Suppressor macrophage treated with lipopolysaccharide for 4 hours (primary cell): ENCODE results near the gene CTSD.
A peak's percentile ranks its signal among the peaks of the same experiment; 100 is the strongest.
"Not testable (repeated sequence)": the region's sequence is repeated elsewhere in the genome, so short reads cannot be mapped to it uniquely, and the experiment has no call there.

ENCODE experiments used
- DNase-seq: peaks from one replicate; pipeline ENCODE4 v3.0.0-alpha.2; 2020

Gene CTSD

GRCh38 chr11:1782031-1782590 is 18.4 kb upstream of the CTSD start:
- DNase-seq = peak; percentile 74

DNA sequence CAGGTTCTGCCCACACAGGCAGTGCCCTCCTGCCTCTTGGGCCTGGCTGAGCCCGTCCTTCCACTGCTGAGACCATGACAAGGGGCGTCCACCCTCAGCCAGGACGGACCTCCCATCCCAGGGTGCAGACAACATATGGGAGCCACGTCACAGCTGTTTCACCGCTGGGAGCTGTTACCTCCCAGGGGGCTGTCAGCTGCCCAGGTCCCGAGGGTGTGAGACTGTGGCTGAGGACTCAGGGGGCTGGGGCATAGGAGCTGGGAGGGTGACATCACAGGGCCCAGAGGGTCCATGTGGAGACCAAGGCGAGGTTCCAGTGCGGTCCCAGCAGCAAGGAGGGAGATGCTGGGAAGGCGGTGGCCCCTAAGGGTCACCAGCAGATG is 17.9 kb upstream of the CTSD start:
- DNase-seq = no peak

DNA sequence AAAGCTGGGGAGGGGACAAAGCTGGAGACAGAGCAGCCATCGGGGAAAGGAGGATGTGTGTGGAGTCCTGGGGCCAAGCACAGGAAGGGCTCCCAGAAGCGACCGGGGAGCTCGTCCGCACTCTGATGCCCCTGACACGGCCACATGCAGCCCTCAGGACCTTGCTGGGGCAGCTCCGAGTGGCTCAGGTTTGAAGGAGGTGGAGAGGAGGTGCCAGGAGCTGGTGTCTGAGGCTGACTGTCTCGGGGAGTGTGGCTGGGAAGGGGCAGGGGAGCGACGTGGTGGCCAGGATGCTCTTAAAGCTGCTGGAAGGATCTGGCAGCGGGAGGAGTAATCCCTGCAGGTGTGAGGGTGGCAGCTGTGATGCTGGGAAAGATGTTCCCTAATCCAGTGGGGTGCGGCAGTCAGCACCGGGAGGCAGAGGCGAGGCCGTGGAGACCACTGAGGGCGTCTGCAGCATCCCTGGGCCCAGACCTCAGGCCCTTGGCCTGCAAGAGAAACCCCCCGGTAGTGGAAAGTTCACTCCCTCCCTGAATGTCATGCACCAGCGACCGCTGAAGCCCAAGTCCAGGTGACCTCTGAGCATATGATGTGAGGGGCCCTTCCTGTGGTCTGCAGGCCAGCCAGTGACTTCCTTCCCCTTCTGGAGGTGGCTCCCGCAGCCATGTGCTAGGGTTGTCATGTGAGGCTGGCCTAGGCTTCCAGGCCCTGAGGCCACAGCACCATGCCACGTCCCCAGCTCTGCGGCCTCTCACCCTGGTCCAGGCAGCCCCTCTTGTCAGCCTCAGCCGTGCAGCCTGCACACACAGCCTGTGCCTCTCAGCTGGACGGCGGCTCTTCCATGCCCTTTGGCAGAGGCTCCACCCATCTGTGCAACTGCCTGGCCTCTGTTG is 17.2 kb upstream of the CTSD start:
- DNase-seq = peak; percentile 72

DNA sequence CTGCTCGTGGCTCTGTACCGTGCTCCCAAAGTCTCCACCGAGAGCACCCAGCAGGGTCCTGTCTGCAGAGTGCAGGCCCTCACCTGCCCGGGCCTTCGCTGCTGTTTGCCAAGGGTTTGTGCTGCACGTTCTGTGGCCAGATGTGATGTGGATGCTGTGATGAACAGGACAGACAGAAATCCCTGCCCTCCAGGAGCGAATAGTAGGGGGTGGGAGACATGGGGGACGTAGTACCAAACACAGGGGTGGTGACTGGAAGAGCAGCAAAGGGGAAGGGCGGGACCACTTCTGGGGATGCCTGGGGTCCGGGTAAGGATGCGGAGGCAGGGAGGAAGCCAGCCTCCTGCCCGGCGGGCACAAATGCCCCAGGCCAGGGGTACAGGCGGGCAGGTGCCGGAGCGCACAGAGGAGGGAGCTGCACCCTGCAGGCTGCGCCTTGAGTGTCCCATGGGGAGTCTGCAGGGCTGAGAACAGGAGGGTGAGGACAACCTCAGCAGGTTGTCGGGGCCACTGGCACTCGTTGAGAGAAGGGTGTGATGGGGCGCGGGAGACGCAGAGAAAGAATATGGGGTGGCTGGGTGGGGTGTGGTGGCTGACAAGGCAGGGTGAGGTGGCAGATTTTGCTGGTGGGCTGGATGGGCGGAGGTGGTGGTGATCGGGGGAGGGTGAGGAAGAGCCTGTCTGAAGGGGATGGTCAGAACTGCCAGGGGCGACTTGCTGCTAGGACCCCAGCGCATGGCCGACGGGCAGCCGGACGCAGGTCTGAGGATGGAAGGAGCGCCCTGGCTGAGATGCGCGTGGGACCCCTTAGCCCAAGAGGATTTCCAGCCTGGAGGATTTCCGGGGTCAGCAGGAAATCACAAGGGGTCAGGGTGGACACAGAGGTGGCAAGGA is 16.3 kb upstream of the CTSD start:
- no peak for DNase-seq

DNA sequence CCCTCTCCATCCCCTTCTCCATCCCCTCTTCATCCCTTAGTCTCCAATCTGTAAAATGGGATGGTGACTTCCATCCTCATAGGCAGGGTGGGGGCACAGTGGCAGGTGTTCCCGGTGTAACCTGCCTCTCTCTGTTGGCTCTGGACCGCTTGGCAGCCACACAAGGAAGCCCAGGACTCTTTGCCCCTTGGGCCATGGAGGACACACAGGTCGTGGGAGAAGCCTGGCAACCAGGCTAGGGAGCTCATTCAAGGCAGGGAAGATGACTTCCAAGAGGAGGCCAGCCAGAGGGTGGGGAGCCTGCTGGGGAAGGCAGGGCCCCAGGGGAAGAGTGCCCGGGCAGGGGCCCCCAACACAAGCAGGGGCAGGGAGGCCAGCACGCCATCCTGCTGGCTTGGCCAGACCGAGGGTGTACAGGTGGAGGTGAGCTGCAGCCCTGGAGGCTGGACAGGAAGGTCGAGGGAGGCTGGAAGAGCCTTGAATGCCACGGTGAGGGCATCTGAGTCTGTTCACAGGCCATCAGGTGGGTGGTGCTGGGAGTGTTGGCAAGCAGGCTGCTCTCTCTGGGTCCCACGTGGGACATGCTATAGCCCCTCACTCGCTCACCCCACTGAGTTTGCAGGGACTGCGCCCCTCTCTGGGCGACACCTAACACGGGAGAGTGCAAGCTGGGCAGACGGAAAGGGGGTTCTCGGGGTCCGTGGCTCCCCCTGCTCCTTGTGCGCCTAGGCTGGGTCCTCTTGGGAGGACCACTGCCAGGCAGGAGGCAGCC is 15.5 kb upstream of the CTSD start:
- DNase-seq = no peak

- DNase-seq = no peak
Observed at GRCh38 chr11:1778141-1778911, 14.6 kb upstream of the CTSD start.

- DNase-seq = peak; percentile 77
Observed at GRCh38 chr11:1777737-1778136, 14.0 kb upstream of the CTSD start.

GRCh38 chr11:1776944-1777715 is 13.4 kb upstream of the CTSD start:
- no peak for DNase-seq

- no peak for DNase-seq
Observed at GRCh38 chr11:1776331-1776851, 12.7 kb upstream of the CTSD start.

DNA sequence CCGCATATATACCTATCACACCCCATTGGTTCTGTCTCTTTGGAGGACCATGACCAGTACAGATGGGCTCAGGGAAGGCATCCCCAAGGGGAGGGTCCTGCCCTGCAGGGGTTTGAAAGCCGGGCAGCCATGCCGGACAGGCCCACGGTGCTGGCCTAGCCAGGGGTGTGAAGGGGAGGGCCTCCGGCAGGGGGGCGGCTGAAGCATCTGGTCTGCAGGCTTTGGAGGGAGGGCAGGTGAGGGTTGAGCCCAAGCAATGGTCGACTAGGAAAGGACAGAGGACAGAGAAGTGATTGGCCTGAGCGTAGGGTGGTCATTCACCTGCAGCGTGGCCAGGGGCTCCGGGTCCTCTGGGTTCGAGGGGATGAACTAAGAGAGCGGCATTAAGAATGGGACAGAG is 11.2 kb upstream of the CTSD start:
- DNase-seq = no peak

DNA sequence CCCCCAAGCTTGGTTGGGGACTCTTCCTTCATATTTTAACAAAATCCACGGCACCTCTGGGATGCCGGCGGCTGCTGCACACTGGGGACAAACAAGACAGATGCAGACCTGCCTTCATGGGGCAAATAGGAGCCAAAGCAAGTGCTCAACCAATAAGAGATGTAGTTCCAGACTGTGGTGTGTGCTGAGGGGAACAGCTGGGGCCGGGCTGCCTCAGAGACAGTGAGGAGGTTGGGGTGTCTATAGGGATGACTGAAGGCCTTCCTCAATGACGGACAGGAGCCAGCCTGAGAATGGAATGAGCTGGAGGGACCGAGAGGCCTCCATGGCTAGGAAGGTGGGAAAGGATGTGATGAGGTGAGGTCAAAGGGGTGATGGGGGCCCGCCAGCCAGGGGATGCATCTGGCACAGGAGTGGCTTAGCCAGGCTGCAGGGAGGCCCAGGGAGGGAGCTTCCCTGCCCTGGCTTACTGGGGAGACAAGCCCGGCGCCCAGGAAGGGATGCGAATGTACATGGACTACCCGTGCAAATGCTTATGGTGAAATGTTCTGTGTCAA is 10.3 kb upstream of the CTSD start:
- DNase-seq = no peak

GRCh38 chr11:1773131-1773993 is 9.6 kb upstream of the CTSD start:
- no peak for DNase-seq

GRCh38 chr11:1772270-1773130 is 8.8 kb upstream of the CTSD start:
- peak; percentile 89 for DNase-seq

GRCh38 chr11:1771700-1772099 is 8.0 kb upstream of the CTSD start:
- peak; percentile 83 for DNase-seq

DNA sequence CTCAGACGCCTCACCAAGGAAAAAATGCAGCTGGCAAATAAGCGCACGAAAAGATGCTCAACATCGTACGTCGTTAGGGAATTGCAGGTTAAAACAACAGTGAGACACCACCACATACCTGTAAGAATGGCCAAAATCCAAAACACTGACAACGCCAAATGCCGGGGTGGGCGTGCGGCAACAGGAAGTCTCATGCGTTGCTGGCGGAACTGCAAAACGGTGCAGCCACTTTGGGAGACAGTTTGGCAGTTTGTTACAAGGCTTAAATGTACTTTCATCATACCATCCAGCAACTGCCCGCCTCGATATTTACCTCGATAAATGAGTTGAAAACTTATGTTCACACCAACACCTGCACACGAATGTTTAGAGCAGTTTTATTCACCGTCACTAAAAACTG is 7.5 kb upstream of the CTSD start:
- no peak for DNase-seq

- peak; percentile 52 for DNase-seq
Observed at GRCh38 chr11:1770528-1770927, 6.8 kb upstream of the CTSD start.

GRCh38 chr11:1770061-1770460 is 6.3 kb upstream of the CTSD start:
- DNase-seq = no peak

DNA sequence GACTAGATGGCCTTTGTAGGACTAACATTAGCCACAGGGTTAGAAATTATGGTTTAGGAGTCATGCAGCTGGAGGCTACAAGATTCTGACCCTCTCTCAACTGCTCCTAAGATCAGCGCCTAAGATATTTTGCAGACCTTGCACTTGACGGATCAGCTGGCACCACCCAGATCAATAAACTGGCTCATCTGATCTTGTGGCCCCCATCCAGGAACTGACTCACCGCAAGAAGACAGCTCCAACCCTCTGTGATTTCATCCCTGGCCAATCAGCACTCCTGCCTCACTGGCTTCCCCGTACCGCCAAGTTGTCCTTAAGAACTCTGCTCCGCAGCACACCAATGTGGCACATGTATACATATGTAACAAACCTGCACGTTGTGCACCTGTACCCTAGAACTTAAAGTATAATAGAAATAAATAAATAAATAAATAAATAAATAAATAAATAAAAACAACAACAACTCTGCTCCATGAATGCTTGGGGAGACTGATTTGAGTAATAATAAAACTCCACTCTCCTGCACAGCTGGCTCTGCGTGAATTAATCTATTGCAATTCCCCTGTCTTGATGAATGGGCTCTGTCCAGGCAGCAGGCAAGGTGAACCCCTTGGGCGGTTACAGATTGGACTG is 5.7 kb upstream of the CTSD start:
- DNase-seq = not testable (repeated sequence)
